OCI-LY7 (cell line): ENCODE data around the gene PPFIA4. TPM values are rescaled to one million over a fixed set of nuclear protein-coding genes. Genes with fewer than 3 reads are reported as not detected.

Source experiments
- BruUV-seq: library from RNA; stranded (reverse); fragments of 400-500 nt; replicated peaks from 2 replicates; lab custom pipeline; 2021; lab: Mats Ljungman, UMichigan
- CTCF ChIA-PET: fragments of 300-600 bp; sonication (Branson Sonifier 250); formaldehyde crosslinking; loops from one replicate; lab custom pipeline; 2022; ENCODE audit warnings: antibody characterized with exemption; ENCODE audit not compliant: unreplicated experiment; lab: Charles Lee
- POLR2A ChIA-PET: fragments of 300-600 bp; sonication (Branson Sonifier 250); formaldehyde crosslinking; loops from one replicate; lab custom pipeline; 2022; ENCODE audit warnings: antibody characterized with exemption; lab: Charles Lee
- DNase-seq: peaks from one replicate; pipeline ENCODE4 v3.0.0-alpha.2; 2015; ENCODE audit warnings: low spot score
- H2AFZ ChIP-seq: fragments of 200-600 bp; sonication (generic), shearing (Covaris generic); 2 replicates; pipeline ENCODE4 v1.6.1; 2014; ENCODE audit warnings: mild to moderate bottlenecking, antibody characterized with exemption, low read length, moderate library complexity
- H3K27ac ChIP-seq: fragments of 200-600 bp; sonication (generic); 2 replicates; pipeline ENCODE4 v1.5.1; 2014; ENCODE audit warnings: mixed run types, low read depth, mild to moderate bottlenecking, moderate library complexity, low read length, inconsistent platforms; ENCODE audit not compliant: poor library complexity, severe bottlenecking
- H3K36me3 ChIP-seq: fragments of 200-600 bp; sonication (generic); 2 replicates; pipeline ENCODE4 v1.6.1; 2014; ENCODE audit warnings: mild to moderate bottlenecking, antibody characterized with exemption, low read length, moderate library complexity, mixed read lengths; ENCODE audit not compliant: insufficient read depth
- H3K4me1 ChIP-seq: fragments of 200-600 bp; sonication (generic); 2 replicates; pipeline ENCODE4 v1.5.1; 2014; ENCODE audit warnings: mild to moderate bottlenecking, low read length; ENCODE audit not compliant: insufficient read depth, poor library complexity, severe bottlenecking
- H3K4me2 ChIP-seq: fragments of 200-600 bp; sonication (generic); 2 replicates; pipeline ENCODE4 v1.6.1; 2014; ENCODE audit warnings: mild to moderate bottlenecking, low read length
- H3K4me3 ChIP-seq: fragments of 200-600 bp; sonication (generic); 2 replicates; pipeline ENCODE4 v1.5.1; 2014; ENCODE audit warnings: mild to moderate bottlenecking, low read depth, low read length; ENCODE audit not compliant: poor library complexity, severe bottlenecking
- H3K79me2 ChIP-seq: fragments of 200-600 bp; sonication (generic); 2 replicates; pipeline ENCODE4 v1.6.1; 2016; ENCODE audit warnings: low read depth, mild to moderate bottlenecking, low read length, moderate library complexity, mixed read lengths; ENCODE audit not compliant: insufficient read depth
- H3K9me2 ChIP-seq: fragments of 200-600 bp; sonication (generic); 2 replicates; pipeline ENCODE4 v1.6.1; 2016; ENCODE audit warnings: mild to moderate bottlenecking, low read length, mixed read lengths; ENCODE audit not compliant: insufficient read depth
- H3K9me3 ChIP-seq: fragments of 200-600 bp; sonication (generic); 2 replicates; pipeline ENCODE4 v1.6.1; 2014; ENCODE audit warnings: mild to moderate bottlenecking, mixed run types, low read length, mixed read lengths
- H4K20me1 ChIP-seq: fragments of 200-600 bp; sonication (generic); 2 replicates; pipeline ENCODE4 v1.6.1; 2014; ENCODE audit warnings: mild to moderate bottlenecking, antibody characterized with exemption, low read length, moderate library complexity, mixed read lengths; ENCODE audit not compliant: insufficient read depth
- EZH2phosphoT487 ChIP-seq: fragments of 200-600 bp; sonication (generic); IDR thresholded peaks from 2 replicates; pipeline ENCODE4 v1.6.1; 2018; ENCODE audit warnings: low read depth, borderline replicate concordance, mild to moderate bottlenecking, mixed run types, antibody characterized with exemption, low read length, moderate library complexity, mixed read lengths
- intact Hi-C: fragments of 100-400 bp; cut with micrococcal nuclease; formaldehyde crosslinking; loops from one replicate; pipeline ENCODE4 v1.10.0; 2022; ENCODE audit not compliant: unreplicated experiment
- total RNA-seq, 2 experiments: library from RNA; depleted of rRNA in 1 of 2; stranded (reverse); fragments of >200 nt in 1 of 2; shearing (Covaris generic) in 1 of 2; gene quantifications; 2 replicates each; pipeline ENCODE4 v1.2.3, GENCODE V29; 2014 to 2022
- TF ChIP-seq, protein P1 (sequence below): fragments of 200-600 bp; sonication (generic); conservative IDR thresholded peaks from 2 replicates; pipeline ENCODE4 v1.5.1; 2014; ENCODE audit warnings: mild to moderate bottlenecking, antibody characterized with exemption, low read length, moderate library complexity, mixed read lengths

The PPFIA4 gene
- total RNA-seq, 2 experiments from 2014 or later: 0.03 to 2.7 TPM

DNA sequence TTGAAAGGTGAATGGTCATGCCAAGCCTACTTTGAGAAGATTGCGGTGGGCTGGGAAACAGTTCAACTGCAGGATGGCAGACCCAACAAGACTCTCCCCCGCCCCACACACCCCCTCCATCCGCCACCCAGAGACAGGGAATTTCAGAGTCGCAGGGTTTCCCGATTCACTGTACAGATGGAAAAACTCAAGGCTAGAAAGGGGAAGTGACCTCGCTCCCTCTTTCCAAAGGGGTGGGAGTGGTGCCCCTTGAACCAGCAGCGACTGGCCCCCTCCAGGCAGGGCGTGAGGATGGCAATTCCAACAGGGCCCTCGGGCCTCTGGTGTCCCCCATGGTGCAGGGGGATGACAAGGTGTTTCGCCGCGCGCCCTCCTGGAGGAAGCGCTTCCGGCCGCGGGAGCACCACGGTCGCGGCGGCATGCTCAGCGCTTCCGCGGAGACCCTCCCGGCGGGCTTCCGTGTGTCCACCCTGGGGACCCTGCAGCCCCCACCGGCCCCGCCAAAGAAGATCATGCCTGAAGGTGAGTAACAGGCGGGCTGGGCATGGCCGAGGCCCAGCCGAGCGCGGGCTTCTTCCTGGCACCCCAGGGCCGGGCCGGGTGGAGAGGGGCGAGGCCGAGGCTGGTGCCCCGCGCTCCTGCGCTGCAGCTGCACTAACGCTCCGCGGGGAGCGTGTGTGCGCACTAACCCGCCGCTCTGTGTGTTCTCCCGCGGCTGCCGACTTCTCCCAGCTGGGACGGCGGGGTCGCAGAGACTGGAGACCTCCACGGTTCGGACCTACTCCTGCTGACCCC, 49.1 kb downstream of the PPFIA4 start:
- H3K27ac ChIP-seq: no peak overlapping the region
- no peak overlapping the region for H3K4me3 ChIP-seq
- no peaks in the 10 kb centered on the region for H3K9me3 ChIP-seq
- no peaks in the 10 kb centered on the region for H3K4me1 ChIP-seq
- POLR2A ChIA-PET: no interaction called here
- no peak overlapping the region for H2AFZ ChIP-seq
- no peaks in the 10 kb centered on the region for H4K20me1 ChIP-seq
- DNase-seq: no peak
- TF ChIP-seq, protein P1, sequence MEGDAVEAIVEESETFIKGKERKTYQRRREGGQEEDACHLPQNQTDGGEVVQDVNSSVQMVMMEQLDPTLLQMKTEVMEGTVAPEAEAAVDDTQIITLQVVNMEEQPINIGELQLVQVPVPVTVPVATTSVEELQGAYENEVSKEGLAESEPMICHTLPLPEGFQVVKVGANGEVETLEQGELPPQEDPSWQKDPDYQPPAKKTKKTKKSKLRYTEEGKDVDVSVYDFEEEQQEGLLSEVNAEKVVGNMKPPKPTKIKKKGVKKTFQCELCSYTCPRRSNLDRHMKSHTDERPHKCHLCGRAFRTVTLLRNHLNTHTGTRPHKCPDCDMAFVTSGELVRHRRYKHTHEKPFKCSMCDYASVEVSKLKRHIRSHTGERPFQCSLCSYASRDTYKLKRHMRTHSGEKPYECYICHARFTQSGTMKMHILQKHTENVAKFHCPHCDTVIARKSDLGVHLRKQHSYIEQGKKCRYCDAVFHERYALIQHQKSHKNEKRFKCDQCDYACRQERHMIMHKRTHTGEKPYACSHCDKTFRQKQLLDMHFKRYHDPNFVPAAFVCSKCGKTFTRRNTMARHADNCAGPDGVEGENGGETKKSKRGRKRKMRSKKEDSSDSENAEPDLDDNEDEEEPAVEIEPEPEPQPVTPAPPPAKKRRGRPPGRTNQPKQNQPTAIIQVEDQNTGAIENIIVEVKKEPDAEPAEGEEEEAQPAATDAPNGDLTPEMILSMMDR: no peak
- no peak for TF ChIP-seq EZH2phosphoT487
- CTCF ChIA-PET: no interaction called here
- intact Hi-C loops: no loop called here
- H3K36me3 ChIP-seq: no peaks in the 10 kb centered on the region
- no peak overlapping the region for H3K4me2 ChIP-seq
- no peaks in the 10 kb centered on the region for H3K9me2 ChIP-seq
- no TSS peak for BruUV-seq
- H3K79me2 ChIP-seq: no peaks in the 10 kb centered on the region

- Histone ChIP-seq H3K4me1 (no peaks in the 10 kb centered on the region), H3K9me2 (no peaks in the 10 kb centered on the region), H3K9me3 (no peaks in the 10 kb centered on the region), H3K79me2 (no peaks in the 10 kb centered on the region), H3K4me3 (no peak overlapping the region), H3K36me3 (no peaks in the 10 kb centered on the region), H4K20me1 (no peaks in the 10 kb centered on the region), H3K27ac (no peak overlapping the region), H3K4me2 (no peak overlapping the region), H2AFZ (no peak overlapping the region)
- ChIA-PET POLR2A (no interaction called here), CTCF (no interaction called here)
- no peak for DNase-seq
- intact Hi-C loops: no loop called here
- no peak for TF ChIP-seq EZH2phosphoT487
- TF ChIP-seq, protein P1: no peak
- no TSS peak for BruUV-seq
Measured at GRCh38 chr1:203076031-203076511, 49.8 kb downstream of the PPFIA4 start.

- Histone ChIP-seq H3K4me1 (no peaks in the 10 kb centered on the region), H3K9me2 (no peaks in the 10 kb centered on the region), H3K27ac (no peak overlapping the region), H3K9me3 (no peaks in the 10 kb centered on the region), H3K79me2 (no peaks in the 10 kb centered on the region), H3K4me3 (no peak overlapping the region), H4K20me1 (no peaks in the 10 kb centered on the region), H2AFZ (no peak overlapping the region), H3K4me2 (no peak overlapping the region), H3K36me3 (no peaks in the 10 kb centered on the region)
- no TSS peak for BruUV-seq
- intact Hi-C loops: no loop called here
- ChIA-PET CTCF (interaction anchor here (1.0 kb wide), 1 partner anchor 12 kb away, joined by 12 read pairs; no protein-coding TSS in a partner anchor), POLR2A (interaction anchor here (0.6 kb wide), 1 partner anchor 466 kb away, joined by 4 read pairs; no protein-coding TSS in a partner anchor)
- no peak for DNase-seq
- TF ChIP-seq EZH2phosphoT487: no peak
- TF ChIP-seq, protein P1: no peak
Measured at GRCh38 chr1:203077367-203077766, 51.1 kb downstream of the PPFIA4 start.
